ENCODE data around the gene TEFM. TPM values are rescaled to one million over a fixed set of nuclear protein-coding genes. Genes with fewer than 3 reads are reported as not detected.
"Not testable (repeated sequence)": the region's sequence is repeated elsewhere in the genome, so short reads cannot be mapped to it uniquely, and the experiment has no call there.

TEFM gene
- total RNA-seq, 1 donor from 2014 or later = 17.4 TPM

GRCh38 chr17:30913955-30914354 is 7.9 kb upstream of the TEFM start:
- no peak overlapping the region for H3K27ac ChIP-seq
- Mint-ChIP-seq H3K36me3 (no peaks in the 10 kb centered on the region), H3K27ac (no peak overlapping the region), H3K4me1 (no peaks in the 10 kb centered on the region), H3K27me3 (ENCODE audit: insufficient read depth, low read depth) (peaks cover 2% of the 10 kb centered on the region), H3K9me3 (no peaks in the 10 kb centered on the region), H3K4me3 (no peak overlapping the region)
- no peaks in the 10 kb centered on the region for H4K20me1 ChIP-seq (ENCODE audit: low read depth)
- no peaks in the 10 kb centered on the region for H3K4me1 ChIP-seq
- TF ChIP-seq EZH2phosphoT487 (IDR thresholded peaks at IDR 0.05) (no peak), EZH2 (IDR thresholded peaks at IDR 0.05) (no peak), CTCF (IDR thresholded peaks at IDR 0.05) (no peak)
- DNase-seq (ENCODE audit: low spot score) = no peak
- no peak overlapping the region for H3K9ac ChIP-seq
- H3K4me3 ChIP-seq = no peak overlapping the region
- H3K9me3 ChIP-seq (ENCODE audit: low read depth) = no peaks in the 10 kb centered on the region
- H3K79me2 ChIP-seq (ENCODE audit: low read depth) = no peaks in the 10 kb centered on the region
- no peaks in the 10 kb centered on the region for H3F3A ChIP-seq (ENCODE audit: low read depth)
- no peak overlapping the region for H2AFZ ChIP-seq (replicated peaks)
- peaks cover 9% of the 10 kb centered on the region for H3K27me3 ChIP-seq
- no peak overlapping the region for H3K4me2 ChIP-seq
- no peaks in the 10 kb centered on the region for H3K36me3 ChIP-seq

GRCh38 chr17:30910151-30910550 is 4.1 kb upstream of the TEFM start:
- not testable (repeated sequence) for H3K27me3 Mint-ChIP-seq (ENCODE audit: insufficient read depth, low read depth); H3K4me3 Mint-ChIP-seq; H4K20me1 ChIP-seq (ENCODE audit: low read depth); H3K4me2 ChIP-seq; H3K27ac Mint-ChIP-seq; H2AFZ ChIP-seq (replicated peaks); H3K27me3 ChIP-seq; H3K4me3 ChIP-seq; H3K27ac ChIP-seq; H3K36me3 ChIP-seq; H3K9me3 ChIP-seq (ENCODE audit: low read depth); DNase-seq (ENCODE audit: low spot score); H3K9me3 Mint-ChIP-seq; H3K36me3 Mint-ChIP-seq; H3K9ac ChIP-seq; H3K4me1 ChIP-seq
- H3K4me1 Mint-ChIP-seq = peaks cover 13% of the 10 kb centered on the region
- H3F3A ChIP-seq (ENCODE audit: low read depth) = peaks cover 10% of the 10 kb centered on the region
- H3K79me2 ChIP-seq (ENCODE audit: low read depth) = peaks cover 20% of the 10 kb centered on the region

DNA sequence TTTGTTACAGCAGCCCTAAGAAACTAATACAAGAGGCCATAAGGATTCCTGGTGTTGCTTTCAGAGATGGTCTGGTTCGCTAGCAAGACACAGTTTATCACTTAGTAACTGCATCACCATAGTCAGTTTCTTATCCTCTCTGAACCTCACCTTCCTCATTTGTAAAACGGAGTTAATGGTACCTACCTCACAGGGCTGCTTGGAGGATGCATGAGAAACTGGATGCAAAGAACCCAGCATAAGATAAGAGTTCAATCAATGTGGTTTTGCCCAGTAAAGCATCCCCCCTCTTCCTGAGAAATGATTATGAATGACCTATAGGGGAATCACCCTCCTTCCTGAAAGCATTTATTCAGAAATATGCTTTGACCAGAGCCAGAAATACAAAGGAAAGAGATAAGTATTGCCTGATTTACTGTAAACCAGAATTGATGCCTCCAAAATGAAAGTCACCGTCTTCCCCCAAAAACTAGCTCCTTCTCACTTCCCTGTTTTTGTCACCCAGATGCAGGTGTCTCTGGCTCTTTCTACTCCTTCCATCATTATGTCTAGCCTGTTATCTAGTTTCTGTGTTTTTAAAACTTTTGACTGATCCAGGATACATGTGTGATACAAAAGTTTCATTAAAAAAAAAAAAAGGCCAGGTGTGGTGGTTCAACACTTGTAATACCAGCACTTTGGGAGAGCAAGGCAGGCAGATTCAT is 2.8 kb upstream of the TEFM start:
- TF ChIP-seq EZH2 (IDR thresholded peaks at IDR 0.05) (no peak), EZH2phosphoT487 (IDR thresholded peaks at IDR 0.05) (no peak), CTCF (IDR thresholded peaks at IDR 0.05) (no peak)
- H3K9me3 ChIP-seq (ENCODE audit: low read depth) = no peaks in the 10 kb centered on the region

GRCh38 chr17:30905742-30906100 is 317 bp downstream of the TEFM start:
- Mint-ChIP-seq H3K27me3 (ENCODE audit: insufficient read depth, low read depth) (peaks cover 2% of the 10 kb centered on the region), H3K36me3 (peaks cover 2% of the 10 kb centered on the region), H3K4me3 (peak overlapping the region; percentile 97), H3K27ac (peak overlapping the region; percentile 80), H3K4me1 (peaks cover 13% of the 10 kb centered on the region), H3K9me3 (no peaks in the 10 kb centered on the region)
- H3K9me3 ChIP-seq (ENCODE audit: low read depth) = no peaks in the 10 kb centered on the region
- peaks cover 18% of the 10 kb centered on the region for H3F3A ChIP-seq (ENCODE audit: low read depth)
- H3K4me2 ChIP-seq = peak overlapping the region; percentile 91
- H3K79me2 ChIP-seq (ENCODE audit: low read depth) = peaks cover 39% of the 10 kb centered on the region
- H4K20me1 ChIP-seq (ENCODE audit: low read depth) = no peaks in the 10 kb centered on the region
- H3K27me3 ChIP-seq = no peaks in the 10 kb centered on the region
- H2AFZ ChIP-seq (replicated peaks) = peak overlapping the region; percentile 99
- TF ChIP-seq EZH2phosphoT487 (IDR thresholded peaks at IDR 0.05) = no peak
- TF ChIP-seq EZH2 (IDR thresholded peaks at IDR 0.05) = no peak
- TF ChIP-seq CTCF (IDR thresholded peaks at IDR 0.05) = no peak
- no peak overlapping the region for H3K27ac ChIP-seq
- no peak for DNase-seq (ENCODE audit: low spot score)
- peaks cover 8% of the 10 kb centered on the region for H3K4me1 ChIP-seq
- H3K4me3 ChIP-seq = peak overlapping the region; percentile 82
- peak overlapping the region; percentile 64 for H3K9ac ChIP-seq
- no peaks in the 10 kb centered on the region for H3K36me3 ChIP-seq

More for the DNA sequence above, 2.8 kb upstream of the TEFM start:
- Histone ChIP-seq H3K79me2 (ENCODE audit: low read depth) (peaks cover 27% of the 10 kb centered on the region), H3K4me1 (peaks cover 8% of the 10 kb centered on the region), H3K9ac (no peak overlapping the region), H4K20me1 (ENCODE audit: low read depth) (no peaks in the 10 kb centered on the region), H3K4me2 (no peak overlapping the region), H2AFZ (replicated peaks) (no peak overlapping the region), H3K27ac (no peak overlapping the region), H3K36me3 (no peaks in the 10 kb centered on the region), H3K4me3 (no peak overlapping the region), H3F3A (ENCODE audit: low read depth) (peaks cover 10% of the 10 kb centered on the region), H3K27me3 (no peaks in the 10 kb centered on the region)
- H3K36me3 Mint-ChIP-seq = peaks cover 2% of the 10 kb centered on the region
- peak overlapping the region; percentile 7 for H3K4me3 Mint-ChIP-seq
- H3K4me1 Mint-ChIP-seq = peaks cover 13% of the 10 kb centered on the region
- no peaks in the 10 kb centered on the region for H3K9me3 Mint-ChIP-seq
- H3K27ac Mint-ChIP-seq = no peak overlapping the region
- peaks cover 3% of the 10 kb centered on the region for H3K27me3 Mint-ChIP-seq (ENCODE audit: insufficient read depth, low read depth)
- DNase-seq (ENCODE audit: low spot score) = no peak
